T-helper 17 cell (primary cell): ENCODE measurements around the gene TPD52L1. TPM values are rescaled to one million over a fixed set of nuclear protein-coding genes. Genes with fewer than 3 reads are reported as not detected.
A peak's percentile ranks its signal among the peaks of the same experiment; 100 is the strongest.
"Not testable (repeated sequence)": the region's sequence is repeated elsewhere in the genome, so short reads cannot be mapped to it uniquely, and the experiment has no call there.

Experiments used
- ATAC-seq: fragments of 150-1000 bp; cut with Tn5 transposase; 2 replicates; pipeline ENCODE4 v1.10.0; 2021; ENCODE audit warnings: mild to moderate bottlenecking, moderate library complexity
- DNase-seq, 3 donors: peaks; one replicate each; pipeline versions ENCODE4 v3.0.0 to v3.0.0-alpha.2; 2020 to 2021
- H3K9me3 ChIP-seq: one replicate; pipeline ENCODE4 v1.7.0; 2013; ENCODE audit warnings: low read length, mild to moderate bottlenecking; ENCODE audit not compliant: control insufficient read depth, poor library complexity, severe bottlenecking
- H3K27ac Mint-ChIP-seq: one replicate; pipeline ENCODE4 v1.8.0; 2022; ENCODE audit warnings: mild to moderate bottlenecking, moderate library complexity, mixed read lengths
- H3K27me3 Mint-ChIP-seq: one replicate; pipeline ENCODE4 v1.8.0; 2022; ENCODE audit warnings: mixed read lengths
- H3K36me3 Mint-ChIP-seq: one replicate; pipeline ENCODE4 v1.8.0; 2022; ENCODE audit warnings: low read depth, mixed read lengths
- H3K4me1 Mint-ChIP-seq: one replicate; pipeline ENCODE4 v1.8.0; 2022; ENCODE audit warnings: mild to moderate bottlenecking, mixed read lengths
- H3K4me3 Mint-ChIP-seq: one replicate; pipeline ENCODE4 v1.8.0; 2022; ENCODE audit warnings: mild to moderate bottlenecking, moderate library complexity, mixed read lengths
- total RNA-seq, 4 donors: library from RNA in 2 of 4; stranded (reverse) in 2 of 4; gene quantifications; one replicate each; pipeline ENCODE4 v1.2.3 and lab custom pipeline; 2022 to 2026

The TPD52L1 gene
- total RNA-seq, 2 donors from 2014 or later: not detected

GRCh38 chr6:125154118-125154760 lies 666 bp downstream of the TPD52L1 start:
- DNase-seq (no peak), ATAC-seq (no peak)
- Mint-ChIP-seq H3K36me3 (no peaks in the 10 kb centered on the region), H3K27me3 (peaks cover 41% of the 10 kb centered on the region), H3K4me1 (no peaks in the 10 kb centered on the region), H3K27ac (no peak overlapping the region), H3K4me3 (peak overlapping the region; percentile 83)
- no peaks in the 10 kb centered on the region for H3K9me3 ChIP-seq

GRCh38 chr6:125154761-125155135 lies 1.2 kb downstream of the TPD52L1 start:
- DNase-seq (no peak), ATAC-seq (peak; percentile 56)
- no peaks in the 10 kb centered on the region for H3K9me3 ChIP-seq
- Mint-ChIP-seq H3K27ac (no peak overlapping the region), H3K4me1 (no peaks in the 10 kb centered on the region), H3K27me3 (peaks cover 40% of the 10 kb centered on the region), H3K36me3 (no peaks in the 10 kb centered on the region), H3K4me3 (peak overlapping the region; percentile 83)

GRCh38 chr6:125155344-125155743 lies 1.8 kb downstream of the TPD52L1 start:
- peaks cover 35% of the 10 kb centered on the region for H3K27me3 Mint-ChIP-seq
- ATAC-seq (no peak), DNase-seq (no peak)
- no peak overlapping the region for H3K27ac Mint-ChIP-seq
- H3K4me1 Mint-ChIP-seq: no peaks in the 10 kb centered on the region
- H3K4me3 Mint-ChIP-seq: no peak overlapping the region
- H3K9me3 ChIP-seq: no peaks in the 10 kb centered on the region
- H3K36me3 Mint-ChIP-seq: no peaks in the 10 kb centered on the region

GRCh38 chr6:125156496-125156895 lies 2.9 kb downstream of the TPD52L1 start:
- DNase-seq (no peak), ATAC-seq (no peak)
- H3K4me3 Mint-ChIP-seq: no peak overlapping the region
- no peaks in the 10 kb centered on the region for H3K4me1 Mint-ChIP-seq
- H3K9me3 ChIP-seq: no peaks in the 10 kb centered on the region
- H3K36me3 Mint-ChIP-seq: no peaks in the 10 kb centered on the region
- no peak overlapping the region for H3K27ac Mint-ChIP-seq
- H3K27me3 Mint-ChIP-seq: peaks cover 26% of the 10 kb centered on the region

GRCh38 chr6:125157280-125157679 lies 3.7 kb downstream of the TPD52L1 start:
- Mint-ChIP-seq H3K4me3 (no peak overlapping the region), H3K36me3 (no peaks in the 10 kb centered on the region), H3K27me3 (peaks cover 21% of the 10 kb centered on the region), H3K4me1 (no peaks in the 10 kb centered on the region), H3K27ac (no peak overlapping the region)
- no peaks in the 10 kb centered on the region for H3K9me3 ChIP-seq
- no peak for ATAC-seq
- DNase-seq: no peak

GRCh38 chr6:125157725-125158124 lies 4.2 kb downstream of the TPD52L1 start:
- DNase-seq (no peak), ATAC-seq (no peak)
- H3K27ac Mint-ChIP-seq: no peak overlapping the region

GRCh38 chr6:125163339-125163738 lies 9.8 kb downstream of the TPD52L1 start:
- not testable (repeated sequence) for H3K27ac Mint-ChIP-seq, H3K4me1 Mint-ChIP-seq, H3K27me3 Mint-ChIP-seq, DNase-seq, H3K9me3 ChIP-seq, H3K36me3 Mint-ChIP-seq, ATAC-seq, H3K4me3 Mint-ChIP-seq

More at GRCh38 chr6:125157725-125158124, 4.2 kb downstream of the TPD52L1 start:
- H3K9me3 ChIP-seq: no peaks in the 10 kb centered on the region
- peaks cover 17% of the 10 kb centered on the region for H3K27me3 Mint-ChIP-seq
- no peaks in the 10 kb centered on the region for H3K4me1 Mint-ChIP-seq
- no peak overlapping the region for H3K4me3 Mint-ChIP-seq
- H3K36me3 Mint-ChIP-seq: no peaks in the 10 kb centered on the region

- no peak overlapping the region for H3K4me3 Mint-ChIP-seq
- no peak for ATAC-seq
- DNase-seq: no peak
- no peaks in the 10 kb centered on the region for H3K4me1 Mint-ChIP-seq
- H3K9me3 ChIP-seq: no peaks in the 10 kb centered on the region
- no peaks in the 10 kb centered on the region for H3K27me3 Mint-ChIP-seq
- no peak overlapping the region for H3K27ac Mint-ChIP-seq
- H3K36me3 Mint-ChIP-seq: no peaks in the 10 kb centered on the region
Observed at GRCh38 chr6:125163811-125164210, 10.2 kb downstream of the TPD52L1 start.

- ATAC-seq (no peak), DNase-seq (no peak)
- Mint-ChIP-seq H3K36me3 (no peaks in the 10 kb centered on the region), H3K27me3 (no peaks in the 10 kb centered on the region), H3K27ac (no peak overlapping the region), H3K4me1 (no peaks in the 10 kb centered on the region), H3K4me3 (no peak overlapping the region)
- no peaks in the 10 kb centered on the region for H3K9me3 ChIP-seq
Observed at GRCh38 chr6:125164696-125165095, 11.1 kb downstream of the TPD52L1 start.

GRCh38 chr6:125165256-125165655 lies 11.7 kb downstream of the TPD52L1 start:
- no peak for ATAC-seq
- H3K9me3 ChIP-seq: no peaks in the 10 kb centered on the region
- Mint-ChIP-seq H3K4me3 (no peak overlapping the region), H3K27ac (no peak overlapping the region), H3K4me1 (no peaks in the 10 kb centered on the region), H3K36me3 (no peaks in the 10 kb centered on the region), H3K27me3 (no peaks in the 10 kb centered on the region)
- no peak for DNase-seq

- H3K27me3 Mint-ChIP-seq: no peaks in the 10 kb centered on the region
- no peaks in the 10 kb centered on the region for H3K36me3 Mint-ChIP-seq
- ATAC-seq (no peak), DNase-seq (no peak)
- H3K9me3 ChIP-seq: no peaks in the 10 kb centered on the region
- H3K4me3 Mint-ChIP-seq: no peak overlapping the region
- no peak overlapping the region for H3K27ac Mint-ChIP-seq
- no peaks in the 10 kb centered on the region for H3K4me1 Mint-ChIP-seq
Observed at GRCh38 chr6:125165776-125166175, 12.2 kb downstream of the TPD52L1 start.

- no peaks in the 10 kb centered on the region for H3K4me1 Mint-ChIP-seq
- no peak for DNase-seq
- no peak for ATAC-seq
- H3K27me3 Mint-ChIP-seq: no peaks in the 10 kb centered on the region
- no peak overlapping the region for H3K4me3 Mint-ChIP-seq
- no peak overlapping the region for H3K27ac Mint-ChIP-seq
- no peaks in the 10 kb centered on the region for H3K9me3 ChIP-seq
- no peaks in the 10 kb centered on the region for H3K36me3 Mint-ChIP-seq
Observed at GRCh38 chr6:125166711-125167110, 13.1 kb downstream of the TPD52L1 start.

- H3K9me3 ChIP-seq: no peaks in the 10 kb centered on the region
- no peak for ATAC-seq
- Mint-ChIP-seq H3K4me1 (peaks cover 2% of the 10 kb centered on the region), H3K27me3 (peaks cover 5% of the 10 kb centered on the region), H3K36me3 (no peaks in the 10 kb centered on the region), H3K4me3 (no peak overlapping the region), H3K27ac (no peak overlapping the region)
- DNase-seq: no peak
Observed at GRCh38 chr6:125167579-125167978, 14.0 kb downstream of the TPD52L1 start.

- peaks cover 2% of the 10 kb centered on the region for H3K4me1 Mint-ChIP-seq
- H3K27ac Mint-ChIP-seq: no peak overlapping the region
- peaks cover 10% of the 10 kb centered on the region for H3K27me3 Mint-ChIP-seq
Observed at GRCh38 chr6:125169058-125169457, 15.5 kb downstream of the TPD52L1 start.

More at GRCh38 chr6:125169058-125169457, 15.5 kb downstream of the TPD52L1 start:
- Mint-ChIP-seq H3K36me3 (no peaks in the 10 kb centered on the region), H3K4me3 (no peak overlapping the region)
- DNase-seq (no peak), ATAC-seq (no peak)
- H3K9me3 ChIP-seq: no peaks in the 10 kb centered on the region
